ENCODE results near the gene HEATR5A.

DNA sequence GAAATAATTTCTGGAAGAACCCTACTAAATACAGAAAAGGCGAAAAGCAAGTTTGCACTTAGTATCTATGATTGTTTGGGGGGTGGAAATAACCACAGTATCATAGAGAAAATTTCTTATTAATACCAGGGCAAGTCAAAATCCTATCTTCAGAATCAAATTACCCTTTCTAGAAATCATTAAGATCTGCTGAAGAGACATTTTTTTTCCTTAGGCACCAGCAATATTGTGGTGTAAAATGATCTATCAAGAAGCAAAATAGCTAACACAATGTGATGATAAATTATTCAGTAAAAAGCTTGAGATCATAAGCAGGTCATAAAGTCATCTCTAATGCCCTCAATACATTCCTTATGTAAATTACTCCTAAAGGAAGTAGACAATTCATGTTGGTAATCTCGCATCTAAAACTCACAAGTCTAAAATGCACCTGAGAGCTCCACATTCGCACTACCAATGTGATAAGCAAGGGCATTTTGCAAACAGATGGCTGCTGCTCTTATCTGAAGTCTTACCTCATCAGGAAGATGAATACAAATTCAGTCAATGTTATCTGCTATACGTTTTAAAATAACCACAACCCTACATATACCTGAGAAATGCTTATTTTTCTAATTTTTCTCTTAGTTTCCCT is 14.6 kb downstream of the HEATR5A start:
- no peak for TF ChIP-seq POLR2AphosphoS5 (IDR thresholded peaks at IDR 0.05; ENCODE audit: low read depth)
- TF ChIP-seq, protein P1, sequence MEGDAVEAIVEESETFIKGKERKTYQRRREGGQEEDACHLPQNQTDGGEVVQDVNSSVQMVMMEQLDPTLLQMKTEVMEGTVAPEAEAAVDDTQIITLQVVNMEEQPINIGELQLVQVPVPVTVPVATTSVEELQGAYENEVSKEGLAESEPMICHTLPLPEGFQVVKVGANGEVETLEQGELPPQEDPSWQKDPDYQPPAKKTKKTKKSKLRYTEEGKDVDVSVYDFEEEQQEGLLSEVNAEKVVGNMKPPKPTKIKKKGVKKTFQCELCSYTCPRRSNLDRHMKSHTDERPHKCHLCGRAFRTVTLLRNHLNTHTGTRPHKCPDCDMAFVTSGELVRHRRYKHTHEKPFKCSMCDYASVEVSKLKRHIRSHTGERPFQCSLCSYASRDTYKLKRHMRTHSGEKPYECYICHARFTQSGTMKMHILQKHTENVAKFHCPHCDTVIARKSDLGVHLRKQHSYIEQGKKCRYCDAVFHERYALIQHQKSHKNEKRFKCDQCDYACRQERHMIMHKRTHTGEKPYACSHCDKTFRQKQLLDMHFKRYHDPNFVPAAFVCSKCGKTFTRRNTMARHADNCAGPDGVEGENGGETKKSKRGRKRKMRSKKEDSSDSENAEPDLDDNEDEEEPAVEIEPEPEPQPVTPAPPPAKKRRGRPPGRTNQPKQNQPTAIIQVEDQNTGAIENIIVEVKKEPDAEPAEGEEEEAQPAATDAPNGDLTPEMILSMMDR (IDR thresholded peaks at IDR 0.05; ENCODE audit: insufficient read depth, low read length): no peak
- TF ChIP-seq, protein P2, sequence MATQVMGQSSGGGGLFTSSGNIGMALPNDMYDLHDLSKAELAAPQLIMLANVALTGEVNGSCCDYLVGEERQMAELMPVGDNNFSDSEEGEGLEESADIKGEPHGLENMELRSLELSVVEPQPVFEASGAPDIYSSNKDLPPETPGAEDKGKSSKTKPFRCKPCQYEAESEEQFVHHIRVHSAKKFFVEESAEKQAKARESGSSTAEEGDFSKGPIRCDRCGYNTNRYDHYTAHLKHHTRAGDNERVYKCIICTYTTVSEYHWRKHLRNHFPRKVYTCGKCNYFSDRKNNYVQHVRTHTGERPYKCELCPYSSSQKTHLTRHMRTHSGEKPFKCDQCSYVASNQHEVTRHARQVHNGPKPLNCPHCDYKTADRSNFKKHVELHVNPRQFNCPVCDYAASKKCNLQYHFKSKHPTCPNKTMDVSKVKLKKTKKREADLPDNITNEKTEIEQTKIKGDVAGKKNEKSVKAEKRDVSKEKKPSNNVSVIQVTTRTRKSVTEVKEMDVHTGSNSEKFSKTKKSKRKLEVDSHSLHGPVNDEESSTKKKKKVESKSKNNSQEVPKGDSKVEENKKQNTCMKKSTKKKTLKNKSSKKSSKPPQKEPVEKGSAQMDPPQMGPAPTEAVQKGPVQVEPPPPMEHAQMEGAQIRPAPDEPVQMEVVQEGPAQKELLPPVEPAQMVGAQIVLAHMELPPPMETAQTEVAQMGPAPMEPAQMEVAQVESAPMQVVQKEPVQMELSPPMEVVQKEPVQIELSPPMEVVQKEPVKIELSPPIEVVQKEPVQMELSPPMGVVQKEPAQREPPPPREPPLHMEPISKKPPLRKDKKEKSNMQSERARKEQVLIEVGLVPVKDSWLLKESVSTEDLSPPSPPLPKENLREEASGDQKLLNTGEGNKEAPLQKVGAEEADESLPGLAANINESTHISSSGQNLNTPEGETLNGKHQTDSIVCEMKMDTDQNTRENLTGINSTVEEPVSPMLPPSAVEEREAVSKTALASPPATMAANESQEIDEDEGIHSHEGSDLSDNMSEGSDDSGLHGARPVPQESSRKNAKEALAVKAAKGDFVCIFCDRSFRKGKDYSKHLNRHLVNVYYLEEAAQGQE (IDR thresholded peaks at IDR 0.05; ENCODE audit: insufficient replicate concordance, low read depth): no peak
- TF ChIP-seq GABPA (IDR thresholded peaks at IDR 0.05; ENCODE audit: low read depth): no peak
